HEK293T (cell line): ENCODE data around the gene DYNC1LI2.

Experiments used
- ARNT ChIP-seq: fragments of 450-650 bp; IDR thresholded peaks from 2 replicates; pipeline ENCODE4 v1.6.1; 2017; ENCODE audit warnings: mild to moderate bottlenecking
- CTBP1 ChIP-seq: fragments of 450-650 bp; IDR thresholded peaks from 2 replicates; pipeline ENCODE4 v1.6.1; 2016; ENCODE audit warnings: borderline replicate concordance
- ELF4 ChIP-seq: fragments of 450-650 bp; IDR thresholded peaks from 2 replicates; pipeline ENCODE4 v1.6.1; 2017; ENCODE audit warnings: antibody characterized with exemption
- FOXA1 ChIP-seq: fragments of 450-650 bp; IDR thresholded peaks from 2 replicates; pipeline ENCODE4 v1.6.1; 2016; ENCODE audit warnings: mild to moderate bottlenecking
- FOXM1 ChIP-seq: fragments of 450-650 bp; IDR thresholded peaks from 2 replicates; pipeline ENCODE4 v1.6.1; 2017; ENCODE audit warnings: mild to moderate bottlenecking, borderline replicate concordance
- LEF1 ChIP-seq: fragments of 450-650 bp; IDR thresholded peaks from 2 replicates; pipeline ENCODE4 v1.6.1; 2017; ENCODE audit warnings: mild to moderate bottlenecking, borderline replicate concordance
- NFRKB ChIP-seq: fragments of 450-650 bp; IDR thresholded peaks from 2 replicates; pipeline ENCODE4 v1.6.1; 2016; ENCODE audit warnings: mild to moderate bottlenecking, moderate library complexity
- SP1 ChIP-seq: fragments of 450-650 bp; IDR thresholded peaks from 2 replicates; pipeline ENCODE4 v1.6.1; 2017
- SUZ12 ChIP-seq: fragments of 450-650 bp; IDR thresholded peaks from 2 replicates; pipeline ENCODE4 v1.6.1; 2016; ENCODE audit warnings: mild to moderate bottlenecking
- TF ChIP-seq, protein P1 (sequence below): fragments of 450-650 bp; IDR thresholded peaks from 2 replicates; pipeline ENCODE4 v1.6.1; 2016

DNA sequence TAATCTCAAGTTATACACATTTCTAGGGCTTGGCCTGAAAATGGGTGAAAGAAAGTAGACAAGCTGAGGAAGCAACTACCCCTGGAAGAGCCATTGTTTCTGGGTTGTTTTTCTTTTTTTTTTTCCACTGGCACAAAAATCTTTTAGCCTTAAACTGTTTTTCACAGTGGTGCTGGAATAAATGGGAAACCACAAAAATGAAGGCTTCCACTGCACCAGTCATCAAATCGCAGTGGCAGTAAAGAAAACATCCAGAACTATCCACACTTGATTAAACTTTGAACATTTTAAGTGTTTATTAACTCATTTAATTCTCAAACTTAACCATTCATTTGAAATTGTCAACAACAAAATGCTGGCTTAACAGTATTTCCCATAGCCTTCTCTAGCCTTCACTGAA is 69.1 kb downstream of the DYNC1LI2 start:
- TF ChIP-seq LEF1 (no peak), CTBP1 (no peak), FOXA1 (no peak), NFRKB (no peak), ELF4 (no peak), ARNT (no peak), SP1 (no peak), SUZ12 (no peak), FOXM1 (no peak)
- TF ChIP-seq, protein P1, sequence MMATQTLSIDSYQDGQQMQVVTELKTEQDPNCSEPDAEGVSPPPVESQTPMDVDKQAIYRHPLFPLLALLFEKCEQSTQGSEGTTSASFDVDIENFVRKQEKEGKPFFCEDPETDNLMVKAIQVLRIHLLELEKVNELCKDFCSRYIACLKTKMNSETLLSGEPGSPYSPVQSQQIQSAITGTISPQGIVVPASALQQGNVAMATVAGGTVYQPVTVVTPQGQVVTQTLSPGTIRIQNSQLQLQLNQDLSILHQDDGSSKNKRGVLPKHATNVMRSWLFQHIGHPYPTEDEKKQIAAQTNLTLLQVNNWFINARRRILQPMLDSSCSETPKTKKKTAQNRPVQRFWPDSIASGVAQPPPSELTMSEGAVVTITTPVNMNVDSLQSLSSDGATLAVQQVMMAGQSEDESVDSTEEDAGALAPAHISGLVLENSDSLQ: no peak
